A549 (cell line): ENCODE data around the gene CIAPIN1.

Source experiments
- CTCF ChIP-seq: fragments of >200 bp; sonication (Bioruptor Twin); formaldehyde crosslinking; IDR thresholded peaks from 3 replicates; pipeline ENCODE4 v1.5.1; 2016
- RNF2 ChIP-seq: fragments of 200-600 bp; sonication (generic); IDR thresholded peaks from 2 replicates; pipeline ENCODE4 v1.6.1; 2016; ENCODE audit warnings: low read depth, mild to moderate bottlenecking, antibody characterized with exemption, moderate library complexity, borderline replicate concordance

- TF ChIP-seq CTCF, result no peak
- no peak for TF ChIP-seq RNF2
These were observed 45.1 kb downstream of the CIAPIN1 start for GRCh38 chr16:57401943-57402640.
